Fibroblast of upper back skin (primary cell): ENCODE results near the gene MCC.

Experiments used
- DNase-seq: peaks from one replicate; pipeline ENCODE4 v3.0.0-alpha.2; 2013

Gene MCC

GRCh38 chr5:113358696-113359095 lies 129.6 kb downstream of the MCC start:
- no peak for DNase-seq

- no peak for DNase-seq
These were observed 130.4 kb downstream of the MCC start for GRCh38 chr5:113357696-113358476.

GRCh38 chr5:113356487-113356886 lies 131.8 kb downstream of the MCC start:
- no peak for DNase-seq

GRCh38 chr5:113354055-113354454 lies 134.2 kb downstream of the MCC start:
- no peak for DNase-seq

- no peak for DNase-seq
These were observed 140.7 kb downstream of the MCC start for GRCh38 chr5:113347572-113347971.

GRCh38 chr5:113344973-113345940 lies 143.0 kb downstream of the MCC start:
- peak; percentile 66 for DNase-seq

GRCh38 chr5:113343343-113343742 lies 144.9 kb downstream of the MCC start:
- no peak for DNase-seq

- no peak for DNase-seq
These were observed 147.7 kb downstream of the MCC start for GRCh38 chr5:113340537-113340936.

- DNase-seq, result no peak
These were observed 149.6 kb downstream of the MCC start for GRCh38 chr5:113338628-113339027.

- no peak for DNase-seq
These were observed 150.5 kb downstream of the MCC start for GRCh38 chr5:113337515-113338415.

- DNase-seq, result peak; percentile 61
These were observed 151.3 kb downstream of the MCC start for GRCh38 chr5:113336975-113337374.

- no peak for DNase-seq
These were observed 154.8 kb downstream of the MCC start for GRCh38 chr5:113333411-113333810.

GRCh38 chr5:113331209-113331551 lies 157.1 kb downstream of the MCC start:
- DNase-seq, result peak; percentile 35

- DNase-seq, result peak; percentile 61
These were observed 157.6 kb downstream of the MCC start for GRCh38 chr5:113330533-113331208.

GRCh38 chr5:113329981-113330380 lies 158.3 kb downstream of the MCC start:
- no peak for DNase-seq

- peak; percentile 15 for DNase-seq
These were observed 163.2 kb downstream of the MCC start for GRCh38 chr5:113325054-113325453.

GRCh38 chr5:113321276-113321675 lies 167.0 kb downstream of the MCC start:
- no peak for DNase-seq

- DNase-seq, result no peak
These were observed 167.9 kb downstream of the MCC start for GRCh38 chr5:113320273-113320780.

GRCh38 chr5:113319256-113320053 lies 168.8 kb downstream of the MCC start:
- no peak for DNase-seq

- no peak for DNase-seq
These were observed 170.6 kb downstream of the MCC start for GRCh38 chr5:113317636-113318035.

GRCh38 chr5:113311301-113311700 lies 177.0 kb downstream of the MCC start:
- DNase-seq, result no peak
